H1 (cell line): ENCODE results near the gene GNG12. TPM values are rescaled to one million over a fixed set of nuclear protein-coding genes. Genes with fewer than 3 reads are reported as not detected.

Source experiments
- CTCF ChIA-PET: fragments of 300-600 bp; sonication (Branson Sonifier 250); formaldehyde crosslinking; loops from one replicate; lab custom pipeline; 2021; ENCODE audit not compliant: partially characterized antibody; lab: Charles Lee
- POLR2A ChIA-PET: fragments of 300-600 bp; sonication (Branson Sonifier 250); formaldehyde crosslinking; loops from one replicate; lab custom pipeline; 2021; ENCODE audit warnings: inconsistent platforms; ENCODE audit not compliant: partially characterized antibody; lab: Charles Lee
- DNase-seq, 2 experiments: peaks; one replicate each; pipeline versions ENCODE4 v3.0.0 to v3.0.0-alpha.2; 2010 to 2022; ENCODE audit warnings: low spot score in 2 of 2, low read depth in 1 of 2, mixed read lengths in 1 of 2
- FAIRE-seq: peaks from 2 replicates; lab custom pipeline; 2011; peaks lifted over from hg19 to GRCh38; lab: Jason Lieb, UNC
- H2AFZ ChIP-seq: 2 replicates; pipeline ENCODE4 v1.8.1; 2012; ENCODE audit warnings: low read length, inconsistent platforms
- H2AK5ac ChIP-seq: 2 replicates; pipeline ENCODE4 v1.6.1; 2013; ENCODE audit warnings: low read depth, low read length
- H2BK120ac ChIP-seq: replicated peaks from 2 replicates; pipeline ENCODE3; 2013; ENCODE audit warnings: low read depth, low read length, inconsistent platforms
- H2BK12ac ChIP-seq: 2 replicates; pipeline ENCODE4 v1.6.1; 2013; ENCODE audit warnings: low read depth, low read length
- H2BK15ac ChIP-seq: 2 replicates; pipeline ENCODE4 v1.6.1; 2013; ENCODE audit warnings: low read length
- H2BK20ac ChIP-seq: 2 replicates; pipeline ENCODE4 v1.6.1; 2013; ENCODE audit warnings: low read length
- H2BK5ac ChIP-seq: 2 replicates; pipeline ENCODE4 v1.6.1; 2013; ENCODE audit warnings: low read depth, low read length
- H3K14ac ChIP-seq: 2 replicates; pipeline ENCODE4 v1.6.1; 2013; ENCODE audit warnings: inconsistent platforms; ENCODE audit not compliant: insufficient read length
- H3K18ac ChIP-seq: 2 replicates; pipeline ENCODE4 v1.6.1; 2013; ENCODE audit warnings: low read length; ENCODE audit errors: extremely low read depth
- H3K23ac ChIP-seq: 2 replicates; pipeline ENCODE4 v1.6.1; 2013; ENCODE audit warnings: inconsistent platforms; ENCODE audit not compliant: insufficient read length
- H3K23me2 ChIP-seq: 2 replicates; pipeline ENCODE4 v1.6.1; 2013; ENCODE audit warnings: low read depth, low read length
- H3K27ac ChIP-seq: 2 replicates; pipeline ENCODE4 v1.6.1; 2011; ENCODE audit warnings: low read depth, low read length, inconsistent platforms
- H3K27me3 ChIP-seq, 4 experiments: replicated peaks in 1 of 4; 1 replicate in 1 of 4; 2 replicates in 3 of 4; pipeline versions ENCODE4 v1.6.1 to v1.8.1; 2011 to 2013; ENCODE audit warnings: low read length in 3 of 4, mild to moderate bottlenecking in 3 of 4, inconsistent platforms in 2 of 4, mixed read lengths in 2 of 4, moderate library complexity in 1 of 4; ENCODE audit not compliant: control insufficient read depth in 3 of 4, insufficient read depth in 3 of 4; ENCODE audit errors: extremely low read depth in 1 of 4
- H3K36me3 ChIP-seq, 4 experiments: 2 replicates each; pipeline versions ENCODE4 v1.6.1 to v1.8.1; 2011 to 2013; ENCODE audit warnings: mild to moderate bottlenecking in 4 of 4, low read length in 3 of 4, moderate library complexity in 2 of 4, control low read depth in 1 of 4, inconsistent platforms in 1 of 4; ENCODE audit not compliant: insufficient read depth in 4 of 4, control insufficient read depth in 2 of 4
- H3K4ac ChIP-seq: replicated peaks from 2 replicates; pipeline ENCODE3; 2013; ENCODE audit warnings: low read length, low read depth, mixed read lengths, inconsistent platforms; ENCODE audit not compliant: insufficient read length
- H3K4me1 ChIP-seq, 4 experiments: replicated peaks in 1 of 4; 1 replicate in 1 of 4; 2 replicates in 3 of 4; pipeline versions ENCODE4 v1.6.1 to v1.8.1; 2011 to 2013; ENCODE audit warnings: low read length in 3 of 4, inconsistent platforms in 2 of 4, mixed read lengths in 1 of 4; ENCODE audit not compliant: insufficient read depth in 4 of 4, control insufficient read depth in 3 of 4
- H3K4me2 ChIP-seq, 2 experiments: 2 replicates each; pipeline versions ENCODE4 v1.6.1 to v1.8.1; 2011 to 2013; ENCODE audit warnings: low read depth in 2 of 2, low read length in 2 of 2, control low read depth in 1 of 2, inconsistent platforms in 1 of 2, mild to moderate bottlenecking in 1 of 2; ENCODE audit not compliant: insufficient read depth in 1 of 2
- H3K4me3 ChIP-seq, 4 experiments: fragments of 200-600, 300-600 bp in 1 of 4; sonication (generic), shearing (Covaris generic), sonication (Bioruptor Twin) in 1 of 4; 2 replicates each; pipeline versions ENCODE4 v1.5.1 to v1.8.1; 2011 to 2016; ENCODE audit warnings: low read length in 4 of 4, low read depth in 3 of 4, control low read depth in 2 of 4, inconsistent platforms in 2 of 4, mild to moderate bottlenecking in 2 of 4, mixed read lengths in 1 of 4, moderate library complexity in 1 of 4; ENCODE audit not compliant: insufficient read depth in 2 of 4; ENCODE audit errors: extremely low read depth in 1 of 4
- H3K56ac ChIP-seq: replicated peaks from 2 replicates; pipeline ENCODE3; 2013; ENCODE audit warnings: low read depth, mild to moderate bottlenecking, mixed read lengths, low read length, inconsistent platforms; ENCODE audit not compliant: insufficient read length
- H3K79me1 ChIP-seq: 2 replicates; pipeline ENCODE4 v1.6.1; 2013; ENCODE audit warnings: low read depth, low read length, control low read depth
- H3K79me2 ChIP-seq, 2 experiments: 2 replicates each; pipeline versions ENCODE4 v1.6.1 to v1.8.1; 2012 to 2013; ENCODE audit warnings: low read length in 2 of 2, mild to moderate bottlenecking in 2 of 2, inconsistent platforms in 1 of 2; ENCODE audit not compliant: insufficient read depth in 2 of 2, control insufficient read depth in 1 of 2
- H3K9ac ChIP-seq, 4 experiments: replicated peaks in 1 of 4; 1 replicate in 1 of 4; 2 replicates in 3 of 4; pipeline versions ENCODE4 v1.6.1 to v1.8.1; 2011 to 2013; ENCODE audit warnings: low read depth in 3 of 4, low read length in 3 of 4, control low read depth in 2 of 4, mild to moderate bottlenecking in 2 of 4, moderate library complexity in 2 of 4, inconsistent platforms in 1 of 4; ENCODE audit errors: extremely low read depth in 1 of 4
- H3K9me3 ChIP-seq, 2 experiments: 2 replicates each; pipeline versions ENCODE4 v1.6.1 to v1.8.1; 2012 to 2013; ENCODE audit warnings: mild to moderate bottlenecking in 2 of 2, moderate library complexity in 2 of 2, control low read depth in 1 of 2, inconsistent platforms in 1 of 2, low read depth in 1 of 2, low read length in 1 of 2, mixed read lengths in 1 of 2; ENCODE audit not compliant: insufficient read depth in 2 of 2
- H4K20me1 ChIP-seq, 2 experiments: replicated peaks in 1 of 2; 2 replicates each; pipeline versions ENCODE3 to v1.8.1; 2011 to 2013; ENCODE audit warnings: inconsistent platforms in 2 of 2, low read length in 2 of 2, mild to moderate bottlenecking in 1 of 2; ENCODE audit not compliant: insufficient read depth in 2 of 2, control insufficient read depth in 1 of 2
- H4K5ac ChIP-seq: 2 replicates; pipeline ENCODE4 v1.6.1; 2013; ENCODE audit warnings: low read length, low read depth, mixed read lengths, inconsistent platforms; ENCODE audit not compliant: insufficient read length
- H4K8ac ChIP-seq: 2 replicates; pipeline ENCODE4 v1.8.0; 2013; ENCODE audit warnings: mild to moderate bottlenecking, moderate library complexity, low read length, inconsistent platforms; ENCODE audit not compliant: insufficient read depth; ENCODE audit errors: extremely low read depth
- H4K91ac ChIP-seq: replicated peaks from 2 replicates; pipeline ENCODE3; 2013; ENCODE audit warnings: low read length, mixed read lengths, inconsistent platforms; ENCODE audit not compliant: insufficient read length
- CEBPB ChIP-seq: IDR thresholded peaks from 2 replicates; pipeline ENCODE4 v1.6.1; 2012; ENCODE audit warnings: low read depth, low read length
- CHD2 ChIP-seq: IDR thresholded peaks from 2 replicates; pipeline ENCODE4 v1.6.1; 2012; ENCODE audit warnings: low read length, improper control_type of control experiment
- MAFK ChIP-seq: IDR thresholded peaks from 2 replicates; pipeline ENCODE4 v1.6.1; 2012; ENCODE audit warnings: low read depth, mild to moderate bottlenecking, improper control_type of control experiment, low read length
- NANOG ChIP-seq: IDR thresholded peaks from 2 replicates; pipeline ENCODE4 v1.6.1; 2011; ENCODE audit warnings: low read length, low read depth, mild to moderate bottlenecking, inconsistent platforms; ENCODE audit not compliant: insufficient read depth, poor library complexity, severe bottlenecking
- POLR2A ChIP-seq, 2 experiments: IDR thresholded peaks; 1 replicate in 1 of 2; 2 replicates in 1 of 2; pipeline ENCODE4 v1.6.1; 2011; ENCODE audit warnings: low read depth in 2 of 2, low read length in 2 of 2, mild to moderate bottlenecking in 2 of 2; ENCODE audit errors: control extremely low read depth in 1 of 2
- SUZ12 ChIP-seq: fragments of 200-600 bp; sonication (generic); IDR thresholded peaks from 2 replicates; pipeline ENCODE4 v1.6.1; 2012; ENCODE audit warnings: mild to moderate bottlenecking, inconsistent platforms, low read length, moderate library complexity, mixed read lengths
- WGBS, 2 experiments: shearing (Covaris generic) in 1 of 2; methylation state at CpG; one replicate each; pipeline versions ENCODE4 v1.1.6 to v1.1.7; 2013 to 2015; ENCODE audit warnings: low lambda C conversion rate in 2 of 2, mixed read lengths in 2 of 2, inconsistent platforms in 1 of 2, low coverage in 1 of 2, missing lambda C conversion rate in 1 of 2; ENCODE audit not compliant: insufficient replicate concordance in 2 of 2, insufficient coverage in 1 of 2, insufficient read length in 1 of 2; ENCODE audit errors: extremely low coverage in 1 of 2, missing lambda C conversion rate in 1 of 2; 5-methylcytosine and 5-hydroxymethylcytosine counted together
- polyA plus RNA-seq, 7 experiments: library from polyadenylated mRNA; depleted of rRNA in 3 of 7; stranded (reverse) in 5 of 7; unstranded in 2 of 7; fragments of >200 nt in 5 of 7; fragments of 200-250 nt in 2 of 7; gene quantifications; 1 replicate in 5 of 7; 2 replicates in 1 of 7; 4 replicates in 1 of 7; pipeline versions ENCODE4 v1.2.1 to v1.2.3, GENCODE V29; 2011 to 2013; ENCODE audit warnings: missing spikeins in 2 of 7, mixed read lengths in 2 of 7
- total RNA-seq: library from RNA; stranded (reverse); fragmentation: NEBNext Ultra II Directional; extraction: Animal tissue kit (Norgen Biotek cat#: 25700); gene quantifications from 2 replicates; pipeline ENCODE4 v1.2.1, GENCODE V29; 2021

The GNG12 gene
- total and polyA plus RNA-seq, 2 of the 8 experiments (the other 6 are each of a cell fraction or from before 2014, with no cell fraction given), result 11.4 to 35.8 TPM

- Histone ChIP-seq H3K79me2 (no peaks in the 10 kb centered on the region; a peak in 1 of 4 replicates), H2BK120ac (no peak overlapping the region), H3K9me3 (no peaks in the 10 kb centered on the region; a peak in 1 of 4 replicates), H4K91ac (no peak overlapping the region), H3K27me3 (no peaks in the 10 kb centered on the region), H4K5ac (no peak overlapping the region), H3K18ac (no peak overlapping the region), H3K4me2 (no peak overlapping the region), H3K4ac (no peak overlapping the region), H2AK5ac (no peak overlapping the region), H4K8ac (no peak overlapping the region), H2BK5ac (no peak overlapping the region), H3K79me1 (no peaks in the 10 kb centered on the region), H3K27ac (no peak overlapping the region), H2BK12ac (no peak overlapping the region), H3K36me3 (0 out of 8 replicates have a peak, but pooled peaks cover 0 to 3% (median 0%) of the 10 kb centered on the region in 4 experiments), H3K23me2 (no peaks in the 10 kb centered on the region), H3K9ac (no peak overlapping the region), H3K4me1 (no peaks in the 10 kb centered on the region), H2AFZ (no peak overlapping the region), H2BK20ac (no peak overlapping the region), H2BK15ac (no peak overlapping the region), H3K23ac (no peak overlapping the region), H3K56ac (no peak overlapping the region), H3K14ac (no peak overlapping the region), H3K4me3 (no peak overlapping the region), H4K20me1 (no peaks in the 10 kb centered on the region)
- no peak for DNase-seq
- ChIA-PET CTCF (interaction anchor here (1.6 to 2.8 kb wide), 3 partner anchors 9 to 15 kb away, joined by 3 to 14 read pairs (median 13); no protein-coding TSS in a partner anchor), POLR2A (no interaction called here)
- WGBS, 2 experiments, result 92% methylated on average over 2 of the region's 2 CpGs; no CpG with 5 or more reads in 1 of the 2 experiments
- no peak for FAIRE-seq
- no peak for TF ChIP-seq SUZ12
- no peak for TF ChIP-seq POLR2A (IDR thresholded peaks at IDR 0.05; ENCODE audit: control extremely low read depth in 1 of 2, low read depth in 2 of 2, low read length in 2 of 2)
- TF ChIP-seq NANOG, result no peak
- TF ChIP-seq CEBPB, result no peak
- no peak for TF ChIP-seq CHD2
- TF ChIP-seq MAFK, result no peak
Measured at GRCh38 chr1:67780637-67781036, 52.6 kb downstream of the GNG12 start.
